GM20431 (cell line): ENCODE measurements around the gene PAF1.
"Not testable (repeated sequence)": the region's sequence is repeated elsewhere in the genome, so short reads cannot be mapped to it uniquely, and the experiment has no call there.

Experiments used
- in situ Hi-C: fragments of 300-500 bp; cut with MseI, MboI; formaldehyde crosslinking; loops from one replicate; pipeline ENCODE4 v1.15.0; 2020; ENCODE audit warnings: low sequenced_read_pairs; ENCODE audit not compliant: unreplicated experiment

Gene PAF1

DNA sequence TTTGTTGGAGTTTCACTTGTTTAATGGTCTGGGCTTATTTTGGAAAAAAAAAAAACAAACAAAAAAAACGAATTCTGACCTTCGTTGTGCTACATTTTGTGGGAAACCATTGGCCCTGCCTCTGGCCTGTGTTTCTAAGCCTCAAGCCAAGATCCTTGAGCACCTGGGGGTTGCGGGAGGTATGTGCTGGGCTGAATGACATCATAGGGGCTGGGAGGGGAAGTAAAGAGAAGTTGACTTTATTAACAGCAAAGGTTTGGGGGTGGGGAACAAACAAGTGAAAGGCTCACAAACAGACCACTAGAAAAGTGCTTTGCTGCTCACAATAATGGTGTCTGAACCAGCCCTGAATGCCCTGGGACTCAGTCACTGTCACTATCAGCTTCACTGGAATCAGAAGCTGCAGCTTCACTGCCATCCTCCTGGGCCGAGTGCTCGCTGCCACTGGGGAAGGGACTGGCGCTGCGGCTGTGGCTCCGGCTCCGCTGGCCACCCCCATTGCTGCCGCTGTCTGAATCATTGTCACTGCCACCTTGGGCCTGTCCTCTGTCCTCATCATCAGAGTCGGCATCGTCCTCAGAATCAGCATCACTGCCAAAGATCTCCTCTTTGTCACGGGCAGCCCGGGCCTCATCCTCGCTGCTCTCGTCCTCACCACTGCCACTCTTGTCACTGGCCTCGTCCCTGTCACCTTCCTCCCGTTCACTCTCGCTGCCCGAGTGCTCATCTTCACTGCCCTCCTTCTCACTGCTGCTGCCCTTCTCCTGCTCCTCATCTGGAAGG lies 5.1 kb downstream of the PAF1 start:
- in situ Hi-C loops, result no loop called here

DNA sequence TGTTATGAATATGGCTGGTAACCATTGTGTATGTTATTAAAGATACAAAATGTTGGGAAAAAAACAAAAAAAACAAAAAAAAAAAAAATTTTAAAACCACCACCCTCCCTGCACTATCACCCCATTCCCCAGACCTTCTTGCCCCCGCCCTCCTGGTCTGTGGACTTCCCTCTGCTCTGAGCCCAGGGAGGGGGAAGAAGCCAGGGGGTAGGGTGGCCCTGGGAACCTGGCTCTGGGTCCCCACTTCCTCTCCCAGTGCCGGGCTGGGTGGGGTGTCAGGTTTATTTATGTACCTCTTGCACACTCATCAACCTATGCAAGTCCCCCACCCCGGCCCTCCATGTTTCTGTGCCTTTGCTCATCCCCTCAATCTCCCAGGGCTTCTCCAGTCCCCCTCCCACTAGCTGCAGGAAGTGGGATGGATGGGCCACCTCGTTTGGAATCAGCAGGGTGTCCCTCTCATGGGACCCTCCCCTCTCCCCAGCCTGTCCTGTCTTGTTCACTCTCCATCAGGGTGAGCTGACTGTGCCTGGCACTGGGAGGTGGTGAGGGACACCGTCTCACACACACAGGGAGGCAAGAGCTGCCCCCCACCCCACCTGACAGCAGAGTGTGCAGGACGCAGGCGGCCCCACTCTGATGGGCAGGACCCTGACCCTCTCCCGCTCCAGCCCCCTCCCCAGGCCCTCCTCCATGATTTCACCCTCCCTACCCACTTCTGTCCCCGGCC lies 5.9 kb downstream of the PAF1 start:
- in situ Hi-C loops, result no loop called here

DNA sequence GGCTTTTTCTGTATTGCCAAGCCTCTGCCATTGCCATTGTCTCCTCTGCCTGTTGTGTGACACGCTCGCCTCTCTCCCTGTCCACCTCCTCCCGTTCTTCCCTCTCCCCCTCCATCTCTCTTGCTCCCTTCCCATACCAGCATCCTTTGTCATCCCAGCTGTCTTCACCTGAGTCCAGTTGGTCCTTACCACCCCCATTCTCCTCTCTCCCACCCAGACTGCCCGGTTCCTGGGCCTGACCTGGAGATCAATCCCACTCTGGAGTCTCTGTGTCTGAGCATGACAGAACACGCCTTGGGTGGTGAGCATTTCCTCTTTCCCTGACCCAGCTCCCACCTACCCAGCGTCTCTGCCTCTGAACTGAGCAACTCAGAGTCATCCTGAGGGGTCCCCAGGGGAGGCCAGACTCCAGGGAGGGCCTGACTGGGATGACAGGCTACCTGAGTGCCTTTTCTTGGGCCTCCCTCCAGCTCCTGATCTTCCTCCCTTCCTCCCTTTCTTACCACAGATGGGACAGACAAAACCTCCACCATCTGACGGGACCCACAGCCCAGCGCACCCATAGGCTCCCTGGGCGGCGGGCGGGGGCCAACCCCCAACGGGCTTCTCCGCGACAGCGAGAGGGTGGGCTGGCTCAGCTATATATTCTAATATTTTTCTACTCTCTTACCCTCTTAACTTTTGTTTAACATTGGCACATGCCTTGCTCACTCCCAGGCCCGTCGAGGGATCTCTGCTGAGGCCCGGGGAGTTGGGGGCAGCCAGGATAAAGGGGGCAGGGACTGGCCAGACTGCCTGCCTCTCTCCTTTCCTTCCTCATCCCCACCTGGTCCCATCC lies 7.7 kb downstream of the PAF1 start:
- in situ Hi-C loops, result no loop called here

DNA sequence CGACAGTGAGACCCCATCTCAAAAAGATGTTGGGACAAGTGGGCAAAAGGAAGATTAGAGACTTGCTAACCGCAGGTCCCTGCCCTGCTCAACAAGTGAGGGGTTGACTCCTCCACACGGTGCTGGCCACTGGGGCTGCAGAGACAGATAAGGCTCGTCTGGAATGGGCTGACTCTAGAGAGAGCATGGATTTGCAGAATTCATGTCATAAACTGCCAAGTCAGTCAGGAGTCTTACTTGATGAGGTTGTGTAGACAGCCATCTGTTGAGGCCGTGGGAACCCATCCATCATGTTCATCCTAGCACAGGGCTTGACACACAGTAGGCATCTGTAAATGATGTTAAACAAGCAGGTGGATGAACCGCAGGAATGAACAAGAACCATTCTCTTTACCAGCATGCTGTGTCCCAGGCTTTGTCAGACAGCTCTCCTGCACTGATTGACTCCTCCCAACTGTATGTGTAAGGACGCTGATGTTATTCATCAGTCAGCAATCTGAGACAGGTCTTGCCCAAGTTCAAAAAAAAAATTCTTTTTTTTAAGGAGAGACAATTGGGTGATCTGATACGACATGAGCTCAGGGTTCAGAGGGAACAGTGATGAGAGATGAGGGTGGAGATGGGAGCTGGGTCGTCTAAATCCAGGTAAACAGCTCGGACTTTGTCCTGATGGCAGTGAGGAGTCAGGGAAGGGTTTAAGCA lies 8.8 kb downstream of the PAF1 start:
- in situ Hi-C loops, result no loop called here

DNA sequence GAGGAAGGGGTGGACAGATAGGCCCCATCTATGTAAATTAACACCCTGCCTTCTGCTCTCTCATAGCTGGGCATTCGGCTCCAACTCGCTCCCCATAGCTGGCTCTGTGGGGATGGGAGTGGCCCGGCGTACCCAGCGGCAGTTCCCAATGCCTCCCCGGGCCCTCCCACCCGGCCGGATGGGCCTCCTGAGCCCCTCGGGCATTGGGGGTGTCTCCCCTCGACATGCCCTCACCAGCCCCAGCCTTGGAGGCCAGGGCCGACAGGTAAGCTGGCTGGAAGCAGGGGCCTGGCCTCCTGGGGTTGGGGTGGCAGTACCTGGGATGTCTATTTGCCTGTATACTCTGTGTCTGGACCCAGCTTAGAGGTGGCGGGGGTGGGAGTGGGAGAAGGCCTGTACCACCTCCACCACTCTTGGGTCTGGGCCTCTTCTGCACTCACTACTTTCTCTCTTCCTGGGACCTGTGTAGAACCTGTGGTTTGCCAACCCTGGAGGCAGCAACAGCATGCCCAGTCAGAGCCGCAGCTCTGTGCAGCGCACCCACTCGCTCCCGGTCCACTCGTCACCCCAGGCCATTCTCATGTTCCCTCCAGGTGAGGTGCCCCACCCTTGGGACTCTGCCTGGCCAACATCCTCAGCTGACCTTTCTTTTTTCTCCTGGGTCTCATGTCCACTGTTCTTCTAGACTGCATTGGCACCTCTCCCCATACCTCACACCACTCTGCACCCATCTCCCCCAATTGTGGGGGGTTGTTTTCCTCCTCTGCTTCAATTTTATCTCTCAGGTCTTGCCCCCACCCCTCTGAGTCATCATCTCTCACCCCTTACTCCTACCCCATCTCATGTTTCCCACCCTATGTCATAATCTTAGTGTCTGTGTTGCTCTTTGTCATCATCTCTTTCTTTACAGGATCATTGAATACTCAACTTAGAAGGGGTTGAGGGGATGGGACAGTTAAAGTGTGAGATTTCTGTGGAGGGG lies 10.1 kb downstream of the PAF1 start:
- in situ Hi-C loops, result no loop called here

DNA sequence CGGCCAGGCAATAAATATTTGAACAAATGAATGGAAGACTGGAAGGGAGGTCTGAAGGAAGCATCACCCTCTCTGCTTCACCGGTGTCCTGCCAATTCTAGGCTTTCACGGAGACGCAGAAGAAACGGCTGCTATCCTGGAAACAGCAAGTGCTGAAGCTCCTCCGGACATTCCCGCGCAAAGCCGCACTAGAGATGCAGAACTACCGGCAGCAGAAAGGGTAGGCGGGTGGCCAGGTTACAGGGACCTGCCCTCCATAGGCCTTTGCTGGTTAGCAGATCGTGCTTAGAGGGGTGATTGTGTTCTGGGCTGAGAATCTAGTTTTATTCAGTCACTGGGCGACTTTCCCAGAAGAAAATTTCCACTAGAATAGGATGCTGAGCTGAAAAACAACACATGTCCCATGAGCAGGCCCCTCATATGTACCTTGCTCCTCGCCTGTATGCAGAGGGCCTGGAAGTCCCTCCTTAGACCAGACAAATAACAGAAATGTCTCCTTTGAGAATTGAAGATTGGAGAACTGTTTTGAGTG lies 11.0 kb downstream of the PAF1 start:
- in situ Hi-C loops, result no loop called here

DNA sequence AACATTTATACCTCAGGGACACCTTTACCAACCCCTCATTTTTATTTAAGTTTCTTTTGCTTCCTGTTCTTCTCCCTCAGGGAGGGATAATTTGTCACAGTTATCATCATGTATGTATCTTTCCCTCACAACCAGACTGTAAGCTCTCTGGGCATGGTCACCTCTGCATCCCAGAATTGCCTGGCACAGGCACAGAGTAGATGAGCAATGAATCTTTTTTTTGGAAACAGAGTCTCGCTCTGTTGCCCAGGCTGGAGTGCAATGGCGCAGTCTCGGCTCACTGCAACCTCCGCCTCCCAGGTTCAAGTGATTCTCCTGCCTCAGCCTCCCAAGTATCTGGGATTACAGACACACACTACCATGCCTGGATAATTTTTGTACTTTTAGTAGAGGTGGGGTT lies 11.5 kb downstream of the PAF1 start:
- in situ Hi-C loops, result not testable (repeated sequence)

DNA sequence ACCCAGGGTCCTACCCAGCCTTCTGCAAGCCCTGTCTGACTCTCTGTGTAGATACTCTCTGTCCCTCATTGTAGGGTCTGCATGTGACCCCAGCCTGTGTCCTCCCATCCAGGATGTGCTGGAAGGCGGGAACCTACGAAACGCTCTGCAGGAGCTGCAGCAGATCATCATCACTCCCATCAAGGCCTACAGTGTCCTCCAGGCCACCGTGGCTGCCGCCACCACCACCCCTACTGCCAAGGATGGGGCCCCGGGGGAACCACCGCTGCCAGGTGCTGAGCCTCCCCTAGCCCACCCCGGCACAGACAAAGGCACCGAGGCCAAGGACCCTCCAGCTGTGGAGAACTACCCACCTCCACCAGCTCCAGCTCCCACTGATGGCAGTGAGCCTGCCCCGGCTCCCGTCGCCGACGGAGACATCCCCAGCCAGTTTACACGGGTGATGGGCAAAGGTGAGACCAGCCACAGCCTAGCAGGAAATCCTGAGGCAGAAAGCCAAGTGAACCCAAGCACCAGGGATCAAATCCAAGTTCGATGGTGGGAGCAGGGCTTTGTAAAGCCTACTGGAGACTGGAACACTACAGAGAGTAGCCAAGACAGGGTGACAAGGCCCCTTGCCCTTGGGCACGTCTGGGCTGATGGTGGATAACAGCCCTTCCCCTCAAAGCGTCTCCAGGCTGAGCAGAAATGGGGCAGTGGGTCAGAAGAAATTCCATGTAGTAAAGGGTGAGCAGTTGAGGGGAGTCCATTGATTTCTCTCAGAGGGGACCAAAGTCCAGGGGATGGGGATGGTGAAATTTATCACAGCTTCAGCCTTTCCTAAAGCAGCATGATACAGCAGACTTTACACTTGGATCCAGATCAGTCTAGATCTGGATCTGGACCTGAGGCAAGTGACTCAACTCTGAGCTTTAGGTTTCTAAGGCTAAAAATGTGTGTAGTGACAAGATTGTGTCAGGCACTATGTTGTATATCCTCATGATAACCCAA lies 13.2 kb downstream of the PAF1 start:
- in situ Hi-C loops, result no loop called here

DNA sequence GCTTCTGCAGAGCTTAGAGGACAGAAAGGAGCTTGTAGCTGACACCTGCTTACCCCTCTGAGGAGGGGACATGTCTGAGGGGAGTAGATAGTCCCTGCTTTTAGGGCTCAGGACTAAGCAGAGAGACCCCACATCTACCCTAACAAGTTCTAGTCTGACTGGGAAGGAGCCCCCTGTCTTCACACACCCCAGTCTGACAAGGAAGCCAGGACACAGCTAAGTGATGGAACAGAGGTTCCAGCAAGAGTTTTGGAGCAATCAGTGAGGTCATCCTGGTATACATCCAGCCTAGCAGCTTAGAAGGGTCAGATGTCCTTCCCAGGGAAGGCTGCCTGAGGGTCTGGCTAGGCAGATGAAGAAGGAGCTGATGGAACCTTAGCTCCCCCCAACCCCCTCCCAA lies 15.0 kb downstream of the PAF1 start:
- in situ Hi-C loops, result no loop called here

DNA sequence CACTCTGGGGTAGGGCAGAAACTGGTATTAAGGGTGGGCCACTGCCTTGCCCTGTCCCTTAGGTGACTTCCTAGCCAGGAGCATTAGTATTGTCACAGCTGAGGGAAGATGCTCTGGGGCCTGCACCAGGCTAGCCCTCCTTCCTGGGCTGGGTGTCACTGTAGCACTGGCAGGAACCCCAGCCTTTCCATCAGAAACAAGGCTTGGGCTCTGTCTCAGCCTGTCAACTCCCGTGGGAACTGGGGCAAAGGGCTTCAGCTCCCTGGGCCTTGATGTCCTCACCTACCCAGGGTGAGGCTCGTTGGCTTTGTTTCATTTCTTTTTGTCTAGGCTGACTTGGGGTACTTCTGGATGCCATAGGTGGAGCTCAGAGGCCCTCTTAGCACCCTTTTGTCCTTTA lies 18.0 kb downstream of the PAF1 start:
- in situ Hi-C loops, result no loop called here

DNA sequence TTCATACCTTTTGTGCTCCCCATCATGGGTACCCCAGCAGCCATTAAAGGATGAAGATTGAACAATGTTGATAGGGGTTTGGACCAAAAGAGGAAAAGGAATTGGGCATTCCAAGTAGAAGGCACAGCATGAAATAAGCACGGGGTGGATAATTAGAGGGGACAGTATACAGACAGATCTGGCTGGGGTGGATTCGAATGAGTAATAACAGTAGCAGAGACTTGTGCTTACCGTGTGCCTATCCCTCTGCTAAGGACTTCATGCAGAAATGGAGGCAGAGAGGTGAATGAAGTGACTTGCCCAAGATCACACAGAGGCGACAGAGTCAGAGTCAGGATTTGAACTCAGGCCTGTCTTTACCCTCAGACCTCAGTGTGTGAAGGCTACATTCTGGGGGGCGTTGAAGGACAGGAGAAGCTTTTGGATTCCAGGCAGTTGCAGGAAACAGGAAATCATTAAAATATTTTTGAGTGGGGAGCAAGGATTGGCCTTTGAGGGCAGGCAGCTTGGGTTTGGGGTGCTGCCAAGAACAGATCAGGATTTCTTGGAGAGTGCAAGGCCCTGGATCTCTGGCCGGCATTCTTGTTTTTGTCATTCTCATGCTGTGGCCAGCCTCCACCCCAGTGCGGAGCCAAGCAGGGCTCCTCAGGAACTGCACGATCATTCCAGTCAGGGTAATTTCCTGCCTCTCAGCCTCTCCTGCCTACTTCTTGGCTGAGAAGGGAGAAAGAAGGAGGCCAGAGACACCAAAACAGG lies 18.7 kb downstream of the PAF1 start:
- in situ Hi-C loops, result no loop called here

DNA sequence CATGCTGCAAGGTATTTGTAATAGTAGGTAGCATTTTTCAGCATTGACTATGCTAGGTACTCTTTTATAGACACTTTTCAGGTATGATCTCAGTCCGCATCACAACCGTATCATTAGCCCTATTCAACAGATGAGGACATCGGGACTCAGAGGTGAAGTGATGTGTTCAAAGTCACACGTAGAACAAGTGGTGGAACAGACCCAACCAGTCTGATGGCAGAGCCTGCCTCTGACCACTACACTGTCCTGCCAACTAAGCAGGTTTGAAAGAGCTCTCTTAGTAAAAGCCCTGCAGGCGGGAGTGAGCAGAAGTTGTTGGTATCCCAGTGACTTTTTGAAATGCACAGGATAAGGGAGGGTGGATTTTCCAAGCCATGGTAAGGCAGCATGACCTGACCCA lies 20.2 kb downstream of the PAF1 start:
- in situ Hi-C loops, result no loop called here

DNA sequence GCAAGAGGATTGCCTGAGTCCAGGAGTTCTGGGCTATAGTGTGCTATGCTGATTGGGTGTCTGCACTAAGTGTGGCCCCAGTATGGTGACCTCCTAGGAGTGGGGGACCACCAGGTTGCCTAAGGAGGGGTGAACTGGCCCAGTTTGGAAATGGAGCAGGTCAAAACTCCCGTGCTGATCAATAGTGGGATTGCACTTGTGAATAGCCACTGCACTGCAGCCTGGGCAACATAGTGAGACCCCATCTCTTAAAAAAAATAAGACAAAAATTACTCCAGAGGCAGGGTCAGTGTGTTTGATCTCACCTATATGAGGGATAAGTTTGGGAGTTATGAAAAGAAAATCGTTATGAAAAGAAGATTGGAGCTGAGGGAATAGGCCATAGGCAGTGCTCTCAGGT lies 21.7 kb downstream of the PAF1 start:
- in situ Hi-C loops, result no loop called here

DNA sequence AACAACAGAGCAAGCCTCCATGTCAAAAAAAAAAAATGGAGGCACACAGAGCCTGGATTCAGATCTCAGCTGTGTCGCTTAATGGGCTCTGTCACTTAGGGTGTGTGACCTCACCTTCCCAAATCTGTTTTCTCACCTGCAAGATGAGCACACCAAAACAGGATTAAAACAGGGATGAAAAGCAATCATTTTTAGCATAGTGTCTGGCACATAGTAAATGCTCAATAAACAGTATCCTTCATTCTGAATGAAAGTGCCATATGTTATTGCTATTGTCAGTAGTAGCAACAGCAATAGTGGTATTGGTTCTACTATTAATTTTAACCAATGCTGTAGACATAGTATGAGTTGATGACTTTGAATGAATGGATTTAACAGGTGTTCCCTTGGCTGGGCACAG lies 25.4 kb downstream of the PAF1 start:
- in situ Hi-C loops, result no loop called here

DNA sequence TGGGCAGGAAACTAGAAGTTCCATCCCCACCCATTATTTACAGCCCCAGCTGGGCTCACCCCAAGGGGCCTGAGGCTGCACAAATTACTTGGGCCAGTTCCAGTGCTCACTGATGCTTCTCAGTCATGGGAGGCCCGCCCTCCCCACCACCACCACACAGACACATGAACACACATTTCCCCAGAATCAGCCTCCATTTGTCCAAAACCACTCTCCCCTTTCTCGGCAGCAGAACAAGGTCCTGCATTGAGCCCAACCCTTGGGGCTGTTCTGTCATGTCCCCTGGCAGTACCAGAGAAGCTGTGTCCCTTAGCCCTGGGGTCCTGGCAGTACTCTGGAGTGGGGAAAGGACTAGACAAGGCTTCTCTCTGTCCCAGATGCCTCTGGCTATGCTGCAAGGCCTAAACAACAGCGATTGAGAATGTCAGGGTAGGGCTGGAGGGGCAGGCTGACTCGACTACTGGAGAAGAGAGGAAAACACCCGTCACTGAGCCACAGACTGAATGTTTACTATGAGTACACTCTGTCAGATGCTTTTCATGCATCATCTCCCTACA lies 26.9 kb downstream of the PAF1 start:
- in situ Hi-C loops, result no loop called here

DNA sequence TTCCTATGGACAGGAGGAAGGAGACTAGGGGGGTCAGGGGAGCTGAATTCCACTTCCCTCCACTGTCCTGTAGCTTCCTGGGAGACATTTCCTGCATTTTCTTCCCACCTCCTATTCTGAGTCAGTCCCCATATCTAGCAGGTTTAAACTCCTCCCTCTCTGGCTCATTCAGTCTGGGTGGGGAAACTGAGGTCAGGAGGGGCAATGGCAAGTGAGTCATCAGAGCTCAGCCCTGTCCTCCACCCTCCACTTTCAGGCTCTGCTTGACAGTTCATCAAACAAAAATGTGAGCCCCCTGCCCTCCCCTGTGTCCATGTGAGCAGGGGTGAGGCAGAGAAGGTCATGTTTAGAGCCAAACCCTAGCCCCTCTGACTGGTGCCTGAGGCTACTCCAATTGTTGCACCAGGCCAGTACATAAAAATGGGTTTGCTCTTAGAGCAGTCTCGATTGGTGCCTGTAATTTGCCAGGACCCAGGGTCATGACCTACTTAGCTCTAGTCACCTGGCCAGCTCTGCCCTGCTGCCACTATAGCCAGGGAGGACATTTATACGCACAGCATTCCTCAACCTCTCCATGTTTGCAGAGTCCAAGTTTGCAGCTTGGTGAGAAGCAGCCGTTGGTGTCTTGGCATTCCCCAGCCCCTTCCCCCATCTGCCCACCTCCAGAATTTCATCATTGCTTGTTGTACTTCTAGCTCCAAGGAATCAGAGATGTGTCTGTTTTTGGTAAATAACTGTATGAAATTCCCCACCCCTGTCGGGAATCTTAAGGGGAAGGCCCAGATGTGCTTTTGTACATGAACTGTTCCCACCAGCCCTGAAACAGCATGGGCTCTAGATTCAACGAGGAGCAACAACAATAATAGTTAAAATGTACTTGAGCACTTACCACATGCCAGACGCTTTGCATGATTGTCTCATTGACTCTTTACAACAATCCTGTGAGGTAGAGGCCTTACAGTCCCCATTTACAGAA lies 27.9 kb downstream of the PAF1 start:
- in situ Hi-C loops, result no loop called here
